Measurements from ENCODE around the gene JCAD.

- TF ChIP-seq CTCF (conservative IDR thresholded peaks at IDR 0.05; ENCODE audit: low read length): no peak
- TF ChIP-seq EZH2phosphoT487 (IDR thresholded peaks at IDR 0.05; ENCODE audit: borderline replicate concordance): no peak
These were observed 33.3 kb downstream of the JCAD start for GRCh38 chr10:30026080-30026479.
